ENCODE measurements around the gene PPP2R3C. TPM values are rescaled to one million over a fixed set of nuclear protein-coding genes. Genes with fewer than 3 reads are reported as not detected.

The PPP2R3C gene
- 23.0 to 29.9 TPM (median 26.0 TPM) in 5 replicates for total RNA-seq (2022; extraction: Qiagen RNA extraction)

GRCh38 chr14:35121887-35122695 is at the start of gene PPP2R3C, which contains the start of gene PRORP:
Gene PPP2R3C, minus strand, starts transcription at chr14:35121990. Its CDS starts 31 bp downstream, at chr14:35121959.
Gene PRORP, plus strand, starts transcription at chr14:35122552. Its CDS starts 694 bp downstream, at chr14:35123246.

GRCh38 chr14:35046048-35046750 is 75.6 kb downstream of the PPP2R3C start, which contains the start of gene FAM177A1:
Gene FAM177A1, plus strand, starts transcription at chr14:35046272. Its CDS starts 192 bp downstream, at chr14:35046464.

Other genes starting within 250 kb of the PPP2R3C start
- gene BAZ1A, start 246.6 kb downstream of the PPP2R3C start, total RNA-seq (2022; extraction: Qiagen RNA extraction) = 24.9 to 32.3 TPM (median 29.8 TPM) in 5 replicates
- 60.4 to 68.0 TPM (median 63.3 TPM) in 5 replicates for gene SRP54, start 139.0 kb downstream of the PPP2R3C start, total RNA-seq (2022; extraction: Qiagen RNA extraction)
- gene FAM177A1, start 75.7 kb downstream of the PPP2R3C start, total RNA-seq (2022; extraction: Qiagen RNA extraction) = 101 to 123 TPM (median 121 TPM) in 5 replicates
- gene PRORP, start 562 bp upstream of the PPP2R3C start, total RNA-seq (2022; extraction: Qiagen RNA extraction) = 33.1 to 42.5 TPM (median 40.5 TPM) in 5 replicates
- gene PSMA6, start 170.4 kb upstream of the PPP2R3C start, total RNA-seq (2022; extraction: Qiagen RNA extraction) = 262 to 308 TPM (median 278 TPM) in 5 replicates